Lower lobe of right lung (tissue), 2 donors: ENCODE measurements around the gene PPT2. TPM values are rescaled to one million over a fixed set of nuclear protein-coding genes. Genes with fewer than 3 reads are reported as not detected.

Source experiments
- ATAC-seq, 2 donors: fragments of 200-7000 bp; cut with Tn5 transposase; one replicate each; pipeline ENCODE4 v1.9.1; 2020 to 2022; ENCODE audit warnings: mild to moderate bottlenecking in 2 of 2, moderate library complexity in 2 of 2
- DNase-seq: peaks from one replicate; pipeline ENCODE4 v3.0.0-alpha.2; 2020
- H3K27ac ChIP-seq: fragments of 200-600 bp; one replicate; pipeline ENCODE4 v1.8.0; 2022
- H3K27me3 ChIP-seq: fragments of 200-600 bp; one replicate; pipeline ENCODE4 v1.8.0; 2022; ENCODE audit warnings: low read depth
- H3K36me3 ChIP-seq: fragments of 200-600 bp; one replicate; pipeline ENCODE4 v1.8.0; 2022; ENCODE audit warnings: mild to moderate bottlenecking
- H3K4me1 ChIP-seq: fragments of 200-600 bp; one replicate; pipeline ENCODE4 v1.8.0; 2022
- H3K4me3 ChIP-seq: fragments of 200-600 bp; one replicate; pipeline ENCODE4 v1.8.0; 2022; ENCODE audit warnings: mild to moderate bottlenecking
- H3K9me3 ChIP-seq: fragments of 200-600 bp; one replicate; pipeline ENCODE4 v1.8.0; 2022
- intact Hi-C: fragments of 100-400 bp; cut with DNase I; formaldehyde crosslinking; loops from one replicate; pipeline ENCODE4 v1.11.0; 2022
- total RNA-seq: library from RNA; stranded (reverse); fragmentation: NEBNext Ultra II Directional; extraction: Animal tissue kit (Norgen Biotek cat#: 25700); gene quantifications from one replicate; pipeline ENCODE4 v1.2.1, GENCODE V29; 2021
- TF ChIP-seq, protein P1 (sequence below): fragments of 200-600 bp; IDR thresholded peaks from one replicate; pipeline ENCODE4 v1.8.0; 2022; ENCODE audit warnings: antibody characterized with exemption, mild to moderate bottlenecking
- donor health status: DM: no; HTN: yes; CAD: no; lungs with severe emphysema.

Gene PPT2
- total RNA-seq, 1 donor from 2014 or later: 13.7 TPM

DNA sequence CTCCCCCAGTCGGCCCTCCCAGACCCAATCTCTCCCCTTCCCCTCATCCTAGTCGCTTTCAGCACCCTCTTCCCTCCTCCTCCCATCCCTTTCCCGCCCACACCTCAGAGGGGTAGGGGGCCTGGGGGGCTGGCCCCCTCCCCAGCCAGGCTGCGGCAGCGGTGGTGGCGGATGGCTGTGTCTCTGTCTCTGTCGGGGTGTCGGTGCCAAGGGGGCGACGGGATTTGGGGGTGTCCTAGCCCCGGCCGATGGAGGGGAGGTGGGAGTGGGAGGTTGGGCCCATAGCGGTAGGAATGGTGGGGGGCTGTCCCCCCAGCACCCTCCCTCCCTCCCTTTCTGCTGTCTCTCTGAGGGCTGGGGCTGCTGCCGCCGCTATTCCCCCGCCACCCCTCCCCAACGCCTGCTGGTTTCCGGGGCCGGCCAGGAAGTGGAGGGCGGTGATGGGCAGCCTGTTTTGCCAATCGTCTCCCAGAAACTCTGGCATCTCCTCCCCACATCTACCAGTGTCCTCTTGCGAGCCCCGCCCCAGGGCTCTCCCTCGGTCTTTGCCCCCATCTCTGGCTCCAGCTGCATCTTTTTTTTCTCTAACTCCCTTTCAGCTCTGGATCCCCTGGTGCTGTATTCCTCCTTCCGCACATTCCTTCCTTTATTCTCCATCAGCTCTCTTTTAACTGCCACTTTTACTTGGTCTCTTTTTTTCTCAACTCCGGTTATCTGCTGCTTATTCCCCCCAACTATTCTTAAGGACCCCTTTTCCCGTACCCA lies 22.0 kb downstream of the PPT2 start, which contains the start of gene AGPAT1:
AGPAT1 (minus strand) TSS at position 374 of the 765 bp plus-strand sequence. CDS start 4,588 bp downstream, outside the sequence.
- TF ChIP-seq, protein P1, sequence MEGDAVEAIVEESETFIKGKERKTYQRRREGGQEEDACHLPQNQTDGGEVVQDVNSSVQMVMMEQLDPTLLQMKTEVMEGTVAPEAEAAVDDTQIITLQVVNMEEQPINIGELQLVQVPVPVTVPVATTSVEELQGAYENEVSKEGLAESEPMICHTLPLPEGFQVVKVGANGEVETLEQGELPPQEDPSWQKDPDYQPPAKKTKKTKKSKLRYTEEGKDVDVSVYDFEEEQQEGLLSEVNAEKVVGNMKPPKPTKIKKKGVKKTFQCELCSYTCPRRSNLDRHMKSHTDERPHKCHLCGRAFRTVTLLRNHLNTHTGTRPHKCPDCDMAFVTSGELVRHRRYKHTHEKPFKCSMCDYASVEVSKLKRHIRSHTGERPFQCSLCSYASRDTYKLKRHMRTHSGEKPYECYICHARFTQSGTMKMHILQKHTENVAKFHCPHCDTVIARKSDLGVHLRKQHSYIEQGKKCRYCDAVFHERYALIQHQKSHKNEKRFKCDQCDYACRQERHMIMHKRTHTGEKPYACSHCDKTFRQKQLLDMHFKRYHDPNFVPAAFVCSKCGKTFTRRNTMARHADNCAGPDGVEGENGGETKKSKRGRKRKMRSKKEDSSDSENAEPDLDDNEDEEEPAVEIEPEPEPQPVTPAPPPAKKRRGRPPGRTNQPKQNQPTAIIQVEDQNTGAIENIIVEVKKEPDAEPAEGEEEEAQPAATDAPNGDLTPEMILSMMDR: no peak
- H3K27ac ChIP-seq: peak within 1 kb of the TSS; percentile 94
- DNase-seq: peak; percentile 96
- peaks cover 17% of the 10 kb centered on the region for H3K36me3 ChIP-seq
- no peaks in the 10 kb centered on the region for H3K9me3 ChIP-seq
- intact Hi-C loops: no loop called here
- H3K4me1 ChIP-seq: peaks cover 45% of the 10 kb centered on the region
- peak; percentile 78 to 82 for ATAC-seq
- peak within 1 kb of the TSS; percentile 76 for H3K4me3 ChIP-seq
- H3K27me3 ChIP-seq: no peaks in the 10 kb centered on the region

DNA sequence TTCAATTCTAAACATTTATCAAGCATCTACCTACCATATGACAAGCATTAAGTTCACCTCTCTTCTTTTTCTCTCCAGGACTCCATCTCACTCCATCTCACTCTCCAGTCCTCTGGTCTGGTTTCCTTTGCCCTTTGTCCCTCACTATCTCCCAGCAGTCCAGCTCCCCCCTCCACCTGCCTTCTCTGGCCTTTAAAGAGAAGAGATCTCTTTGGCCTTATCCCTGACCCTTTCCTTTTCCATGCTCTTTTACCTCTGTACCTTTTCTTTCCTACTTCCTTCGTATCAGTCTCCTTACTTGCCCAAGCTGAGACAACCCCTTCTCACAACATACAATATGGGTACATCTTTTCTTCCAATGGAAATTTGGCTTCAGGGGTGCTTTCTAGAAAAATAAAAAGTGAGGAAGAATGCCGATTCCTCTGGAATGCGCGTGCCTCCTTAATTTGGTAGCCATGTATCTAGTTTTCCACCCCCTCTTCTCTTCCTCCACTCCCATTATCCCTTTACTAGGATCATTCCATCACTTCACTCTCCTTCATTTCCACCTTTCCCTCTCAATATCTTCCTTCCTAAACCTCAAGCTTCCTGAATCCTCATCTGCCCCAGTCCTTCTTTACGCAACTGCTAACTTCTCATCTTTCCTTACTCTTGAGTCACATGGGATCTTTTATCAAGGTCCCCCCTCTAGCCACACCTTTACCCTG lies 22.7 kb downstream of the PPT2 start:
- Histone ChIP-seq H3K4me1 (peaks cover 45% of the 10 kb centered on the region), H3K4me3 (peak overlapping the region; percentile 76), H3K36me3 (peaks cover 22% of the 10 kb centered on the region), H3K9me3 (no peaks in the 10 kb centered on the region), H3K27me3 (no peaks in the 10 kb centered on the region), H3K27ac (peak overlapping the region; percentile 94)
- intact Hi-C loops: no loop called here
- TF ChIP-seq, protein P1: no peak
- DNase-seq: no peak
- ATAC-seq: peak in 1 of 2 donors; percentile 0

DNA sequence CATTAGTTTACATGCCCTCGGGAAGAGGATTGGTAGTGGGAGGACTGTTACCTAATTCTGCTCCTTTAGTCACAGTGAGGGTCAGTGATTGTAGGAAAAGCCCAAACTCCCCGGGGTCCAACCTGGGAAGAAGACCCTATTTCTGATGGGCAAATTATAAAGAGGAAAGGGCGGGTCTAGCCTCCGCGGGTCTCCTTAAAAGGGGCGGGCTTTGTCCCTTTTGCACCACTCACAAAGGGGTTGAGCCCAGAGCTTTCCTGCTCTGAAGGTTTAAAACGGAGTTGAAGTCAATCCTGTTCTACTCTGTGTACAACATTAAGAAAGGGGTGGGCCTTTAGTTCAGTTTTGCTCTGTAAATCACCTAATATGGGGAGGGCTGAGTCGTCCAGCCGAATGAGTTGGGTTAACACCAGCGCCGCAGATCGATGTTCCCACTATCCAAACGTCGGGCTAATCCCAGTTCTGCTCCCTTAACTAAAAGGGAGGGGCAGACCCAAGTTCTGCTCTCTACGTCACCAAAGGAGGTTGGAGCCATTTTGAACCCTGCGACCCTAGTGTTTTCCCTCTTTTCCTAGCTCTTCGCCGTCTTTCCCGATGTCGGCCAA lies 23.3 kb downstream of the PPT2 start:
- TF ChIP-seq, protein P1: no peak
- Histone ChIP-seq H3K27me3 (no peaks in the 10 kb centered on the region), H3K9me3 (no peaks in the 10 kb centered on the region), H3K27ac (peak overlapping the region; percentile 94), H3K4me1 (peaks cover 45% of the 10 kb centered on the region), H3K36me3 (peaks cover 22% of the 10 kb centered on the region), H3K4me3 (peak overlapping the region; percentile 76)
- ATAC-seq (peak; percentile 16 to 28), DNase-seq (no peak)
- intact Hi-C loops: no loop called here

DNA sequence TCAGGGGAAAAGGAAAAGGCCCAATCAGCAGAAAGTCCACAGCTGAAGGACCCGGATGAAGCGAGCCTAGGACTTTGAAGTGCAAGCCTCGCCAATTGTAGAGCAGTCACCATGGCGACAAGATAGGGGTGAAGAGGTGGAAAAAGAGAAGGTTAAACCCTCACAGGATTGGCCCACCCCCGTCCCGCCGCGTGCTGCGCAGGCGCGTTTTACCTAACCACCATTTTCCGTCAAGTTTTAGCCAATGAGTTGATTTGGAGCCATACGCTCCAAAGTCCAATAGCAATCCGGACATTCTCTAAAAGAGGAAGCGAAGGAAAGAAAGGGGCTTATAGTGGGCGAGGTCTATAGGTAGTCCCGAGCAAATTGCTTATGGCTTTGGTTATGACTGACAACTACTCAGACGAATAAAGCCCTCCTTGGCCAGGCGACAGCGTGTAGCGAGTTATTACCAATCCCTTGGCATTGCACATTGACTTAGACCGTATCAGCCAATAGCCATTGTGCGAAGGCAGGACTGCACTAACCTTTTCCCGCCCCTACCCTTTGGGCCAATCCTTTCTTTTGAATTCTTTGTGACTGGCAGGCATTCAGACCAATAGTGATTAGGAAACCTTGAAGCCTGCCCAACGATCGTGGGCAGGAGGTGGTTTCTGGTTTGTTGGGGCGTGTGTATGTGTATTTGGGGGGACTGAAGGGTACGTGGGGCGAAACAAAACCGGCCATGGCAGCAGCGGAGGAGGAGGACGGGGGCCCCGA lies 24.0 kb downstream of the PPT2 start, which contains the start of gene RNF5:
RNF5 (plus strand) TSS at position 618 of the 759 bp plus-strand sequence; CDS start at position 725, 107 bp downstream.
- DNase-seq (peak; percentile 97), ATAC-seq (peak; percentile 87 to 92)
- Histone ChIP-seq H3K4me3 (peak within 1 kb of the TSS; percentile 76), H3K27me3 (no peaks in the 10 kb centered on the region), H3K36me3 (peaks cover 28% of the 10 kb centered on the region), H3K4me1 (peaks cover 45% of the 10 kb centered on the region), H3K27ac (peak within 1 kb of the TSS; percentile 94), H3K9me3 (no peaks in the 10 kb centered on the region)
- TF ChIP-seq, protein P1: no peak
- intact Hi-C loops: no loop called here
